Measurements from ENCODE around the gene MED15. TPM values are rescaled to one million over a fixed set of nuclear protein-coding genes. Genes with fewer than 3 reads are reported as not detected.
A peak's percentile ranks its signal among the peaks of the same experiment; 100 is the strongest.

The MED15 gene
- total RNA-seq, 2 experiments from 2014 or later: 93.3 to 97.4 TPM

- Mint-ChIP-seq H3K27me3 (no peaks in the 10 kb centered on the region), H3K36me3 (peaks cover 70% of the 10 kb centered on the region), H3K27ac (peak overlapping the region; percentile 72), H3K4me1 (ENCODE audit: low read depth) (peaks cover 81% of the 10 kb centered on the region), H3K9me3 (no peaks in the 10 kb centered on the region), H3K4me3 (no peak overlapping the region)
- intact Hi-C loops (cut with micrococcal nuclease): loop anchor here (2.0 kb wide), 1 partner anchor 18 kb away; no protein-coding TSS in a partner anchor
- DNase-seq: no peak
- ChIA-PET POLR2A (interaction anchor here (0.8 to 2.0 kb wide), 5 partner anchors 11 to 73 kb away, joined by 3 to 10 read pairs (median 3); partner anchors contain the start of genes KLHL22 and MED15), CTCF (interaction anchor here (0.8 to 11.7 kb wide), 6 partner anchors 15 to 150 kb away, joined by 3 to 292 read pairs (median 6); partner anchors contain the start of gene MED15)
Measured at GRCh38 chr22:20568502-20569058, 61.2 kb downstream of the MED15 start.

DNA sequence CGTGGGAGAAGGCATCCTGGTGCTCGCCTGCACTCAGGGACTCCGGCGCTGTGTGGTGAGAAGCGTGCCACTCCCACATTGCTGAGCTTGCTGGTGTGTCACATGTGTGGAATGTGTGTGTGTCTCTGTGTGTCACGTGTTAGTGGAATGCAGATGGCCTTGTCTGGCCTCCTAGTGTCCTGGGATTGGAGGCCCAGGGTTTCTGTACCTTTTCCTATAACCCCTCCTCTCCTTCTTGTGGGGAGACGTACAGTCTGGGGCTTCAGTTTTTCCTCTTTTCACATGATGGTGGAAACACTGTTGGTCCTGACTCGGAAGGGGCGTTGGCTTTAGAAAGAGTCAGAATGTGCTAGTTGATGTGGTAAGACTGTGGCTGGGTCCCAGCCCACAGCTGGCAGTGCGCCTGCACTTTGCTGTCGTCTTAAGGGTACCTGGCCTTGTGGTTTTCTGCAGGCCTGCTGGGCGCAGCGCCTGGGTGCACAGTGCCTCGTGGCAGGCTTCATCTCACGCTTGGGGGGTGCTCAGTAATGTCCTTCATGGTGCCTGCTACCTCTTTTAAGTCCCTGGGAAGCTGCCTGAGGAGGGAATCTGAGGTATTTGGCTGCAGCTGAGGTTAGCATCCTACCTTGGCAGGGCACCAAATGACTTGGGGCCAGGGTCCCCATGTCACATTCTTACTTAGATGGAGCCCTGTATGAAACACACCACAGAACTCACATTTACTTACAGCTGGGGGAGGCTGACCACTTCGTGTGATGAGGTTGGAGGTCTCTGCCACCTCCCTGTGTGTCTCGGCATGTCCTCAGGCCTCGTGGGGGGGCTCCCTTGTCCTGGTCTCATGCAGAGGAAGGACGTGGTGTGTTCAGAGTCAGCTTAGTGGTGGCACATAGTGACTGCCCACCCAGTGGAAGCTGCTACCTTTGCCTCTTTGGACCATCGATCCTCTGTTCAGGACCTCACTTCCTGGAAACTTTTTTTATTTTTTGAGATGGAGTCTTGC, 61.9 kb downstream of the MED15 start:
- Mint-ChIP-seq H3K27ac (peak overlapping the region; percentile 72), H3K4me1 (ENCODE audit: low read depth) (peaks cover 73% of the 10 kb centered on the region), H3K9me3 (no peaks in the 10 kb centered on the region), H3K4me3 (no peak overlapping the region), H3K36me3 (peaks cover 70% of the 10 kb centered on the region), H3K27me3 (no peaks in the 10 kb centered on the region)
- POLR2A ChIA-PET: interaction anchor here (0.7 to 2.0 kb wide), 5 partner anchors 12 to 62 kb away, joined by 3 to 10 read pairs (median 3); partner anchors contain the start of gene MED15
- intact Hi-C loops (cut with micrococcal nuclease): loop anchor here (2.0 kb wide), 2 partner anchors 19 to 151 kb away; no protein-coding TSS in a partner anchor
- CTCF ChIA-PET: interaction anchor here (0.7 to 11.7 kb wide), 7 partner anchors 11 to 151 kb away, joined by 3 to 292 read pairs (median 5); partner anchors contain the start of gene MED15
- peak; percentile 86 for DNase-seq

DNA sequence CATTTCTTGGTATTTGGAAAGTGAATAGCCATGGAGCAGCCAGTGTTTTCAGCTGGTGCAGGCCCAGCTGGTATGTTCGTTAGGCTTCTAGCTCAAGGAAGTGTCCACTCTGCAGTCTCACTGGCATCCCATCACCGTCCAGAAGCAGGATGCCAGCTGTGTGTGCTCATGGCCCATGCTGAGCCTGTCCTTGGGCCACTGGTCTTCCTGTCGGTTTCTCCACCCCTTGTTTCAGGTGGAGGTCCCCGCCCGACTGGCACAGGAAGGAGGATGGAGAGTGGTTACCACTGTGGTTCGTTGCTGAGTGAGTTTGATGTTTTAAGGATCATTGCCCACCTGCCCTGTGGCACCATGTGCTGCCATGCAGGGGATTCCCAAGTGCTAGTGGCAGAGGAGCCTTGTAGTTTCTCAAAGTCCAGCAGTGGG, 63.7 kb downstream of the MED15 start:
- Mint-ChIP-seq H3K9me3 (no peaks in the 10 kb centered on the region), H3K36me3 (peaks cover 69% of the 10 kb centered on the region), H3K4me1 (ENCODE audit: low read depth) (peaks cover 60% of the 10 kb centered on the region), H3K27ac (no peak overlapping the region), H3K27me3 (no peaks in the 10 kb centered on the region), H3K4me3 (no peak overlapping the region)
- intact Hi-C loops (cut with micrococcal nuclease): loop anchor here (2.0 kb wide), 1 partner anchor 152 kb away; no protein-coding TSS in a partner anchor
- ChIA-PET POLR2A (no interaction called here), CTCF (interaction anchor here (0.5 to 11.7 kb wide), 16 partner anchors 8 to 176 kb away, joined by 3 to 292 read pairs (median 5); partner anchors contain the start of gene MED15)
- DNase-seq: no peak

- POLR2A ChIA-PET: no interaction called here
- CTCF ChIA-PET: interaction anchor here (0.8 to 11.7 kb wide), 19 partner anchors 7 to 176 kb away, joined by 3 to 292 read pairs (median 5); partner anchors contain the start of gene MED15
- DNase-seq: peak; percentile 71
- Mint-ChIP-seq H3K36me3 (peaks cover 66% of the 10 kb centered on the region), H3K9me3 (no peaks in the 10 kb centered on the region), H3K27ac (no peak overlapping the region), H3K4me1 (ENCODE audit: low read depth) (peaks cover 55% of the 10 kb centered on the region), H3K27me3 (no peaks in the 10 kb centered on the region), H3K4me3 (no peak overlapping the region)
- intact Hi-C loops (cut with micrococcal nuclease): loop anchor here (2.0 kb wide), 1 partner anchor 153 kb away; no protein-coding TSS in a partner anchor
Measured at GRCh38 chr22:20571531-20572007, 64.2 kb downstream of the MED15 start.

DNA sequence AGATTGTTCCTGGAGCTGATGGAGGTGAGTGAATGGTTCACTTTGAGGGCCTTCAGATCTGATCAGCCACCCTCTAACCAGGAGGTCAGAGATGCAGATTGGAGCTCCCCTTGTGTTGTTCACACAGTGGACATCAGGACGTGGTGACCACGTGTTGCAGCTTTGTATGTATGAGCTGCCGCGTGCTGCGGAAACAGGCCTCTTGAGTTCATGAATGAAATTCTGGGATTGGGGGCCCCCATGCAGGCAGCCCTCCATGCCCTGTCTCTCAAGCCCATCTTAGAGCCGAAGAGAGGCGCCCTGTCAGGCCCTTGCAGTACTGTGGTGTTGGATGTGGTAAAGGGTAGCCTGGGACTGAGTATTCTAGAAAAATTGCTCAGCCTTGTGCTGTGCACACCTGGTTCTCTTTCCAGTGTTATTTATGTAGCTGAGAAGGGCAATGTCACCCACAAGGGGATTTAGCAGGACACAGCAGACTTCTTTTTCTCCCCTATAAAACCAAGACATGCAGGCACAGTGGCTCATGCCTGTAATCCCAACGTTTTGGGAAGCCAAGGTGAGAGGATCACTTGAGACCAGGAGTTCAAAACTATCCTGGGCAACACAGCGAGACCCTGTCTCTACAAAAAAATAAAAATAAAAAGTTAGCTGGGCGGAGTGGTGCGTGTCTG, 64.9 kb downstream of the MED15 start:
- no peak for DNase-seq
- H3K36me3 Mint-ChIP-seq: peaks cover 63% of the 10 kb centered on the region
- H3K27me3 Mint-ChIP-seq: no peaks in the 10 kb centered on the region
- no peaks in the 10 kb centered on the region for H3K9me3 Mint-ChIP-seq
- peaks cover 48% of the 10 kb centered on the region for H3K4me1 Mint-ChIP-seq (ENCODE audit: low read depth)
- H3K27ac Mint-ChIP-seq: no peak overlapping the region
- ChIA-PET POLR2A (no interaction called here), CTCF (interaction anchor here (0.9 to 11.7 kb wide), 14 partner anchors 8 to 154 kb away, joined by 3 to 292 read pairs (median 6); partner anchors contain the start of gene MED15)
- intact Hi-C loops (cut with micrococcal nuclease): no loop called here
- H3K4me3 Mint-ChIP-seq: no peak overlapping the region

DNA sequence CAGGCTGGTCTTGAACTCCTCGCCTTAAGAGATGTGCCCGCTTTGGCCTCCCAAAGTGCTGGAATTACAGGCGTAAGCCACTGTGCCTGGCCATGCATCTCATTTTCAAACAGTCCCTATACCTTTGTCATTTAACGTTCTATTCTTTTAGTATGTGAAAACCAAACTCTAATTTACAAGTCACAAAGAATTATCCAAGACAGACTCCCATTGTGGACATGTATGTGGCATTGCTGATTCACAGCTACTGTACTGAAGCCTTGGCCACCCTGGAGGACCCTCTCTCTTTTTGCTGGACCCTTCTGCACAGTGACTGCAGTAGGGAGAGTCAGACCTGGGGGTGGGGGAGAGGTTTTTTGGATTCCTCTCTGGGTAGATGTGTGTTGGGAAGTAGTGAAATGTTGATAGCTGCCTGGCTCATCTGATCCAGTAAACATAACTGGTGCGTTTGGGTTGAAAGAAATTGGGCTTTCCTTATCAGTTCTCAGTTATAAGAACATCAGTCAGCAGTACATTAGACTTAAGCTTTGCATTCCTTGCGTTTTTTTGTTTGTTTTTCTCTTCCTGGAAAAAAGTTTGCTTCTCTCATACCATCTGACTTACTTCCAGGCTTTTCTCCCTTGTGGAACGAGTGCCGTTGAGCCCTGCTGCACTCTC, 65.9 kb downstream of the MED15 start:
- no peak for DNase-seq
- Mint-ChIP-seq H3K27me3 (no peaks in the 10 kb centered on the region), H3K36me3 (peaks cover 54% of the 10 kb centered on the region), H3K27ac (no peak overlapping the region), H3K4me1 (ENCODE audit: low read depth) (peaks cover 38% of the 10 kb centered on the region), H3K4me3 (no peak overlapping the region), H3K9me3 (no peaks in the 10 kb centered on the region)
- intact Hi-C loops (cut with micrococcal nuclease): no loop called here
- CTCF ChIA-PET: interaction anchor here (1.7 to 11.7 kb wide), 3 partner anchors 9 to 19 kb away, joined by 8 to 292 read pairs (median 21); no protein-coding TSS in a partner anchor
- POLR2A ChIA-PET: interaction anchor here (1.7 kb wide), 1 partner anchor 66 kb away, joined by 4 read pairs; the partner anchor contains the start of gene MED15

- intact Hi-C loops (cut with micrococcal nuclease): no loop called here
- H3K4me1 Mint-ChIP-seq (ENCODE audit: low read depth): peaks cover 31% of the 10 kb centered on the region
- H3K27ac Mint-ChIP-seq: no peak overlapping the region
- H3K27me3 Mint-ChIP-seq: no peaks in the 10 kb centered on the region
- CTCF ChIA-PET: interaction anchor here (1.0 to 11.7 kb wide), 3 partner anchors 9 to 156 kb away, joined by 3 to 292 read pairs (median 21); no protein-coding TSS in a partner anchor
- POLR2A ChIA-PET: interaction anchor here (1.7 kb wide), 1 partner anchor 67 kb away, joined by 4 read pairs; the partner anchor contains the start of gene MED15
- H3K36me3 Mint-ChIP-seq: peaks cover 51% of the 10 kb centered on the region
- no peak for DNase-seq
- no peak overlapping the region for H3K4me3 Mint-ChIP-seq
- no peaks in the 10 kb centered on the region for H3K9me3 Mint-ChIP-seq
Measured at GRCh38 chr22:20573833-20574615, 66.6 kb downstream of the MED15 start.

DNA sequence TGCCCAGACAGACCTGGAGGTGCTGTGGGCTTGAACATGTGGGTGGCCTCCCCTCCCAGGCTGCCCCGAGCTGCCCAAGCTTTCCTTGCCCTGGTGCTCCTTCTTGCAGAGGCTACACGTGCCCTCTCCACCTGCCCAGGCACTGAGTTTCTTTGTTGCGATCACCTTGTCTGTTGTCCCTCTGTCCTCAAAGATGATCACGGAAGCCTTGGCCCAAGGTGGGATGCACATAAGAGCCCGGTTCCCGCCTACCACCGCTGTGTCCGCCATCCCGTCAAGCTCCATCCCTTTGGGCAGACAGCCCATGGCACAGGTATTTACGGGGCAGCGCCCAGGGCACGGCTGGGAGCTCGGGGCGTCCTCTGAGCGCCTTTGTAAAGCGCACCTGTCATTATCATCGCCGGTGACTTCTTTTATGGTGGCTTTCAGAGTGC, 67.5 kb downstream of the MED15 start:
- H3K4me1 Mint-ChIP-seq (ENCODE audit: low read depth): peaks cover 25% of the 10 kb centered on the region
- H3K4me3 Mint-ChIP-seq: no peak overlapping the region
- no peaks in the 10 kb centered on the region for H3K27me3 Mint-ChIP-seq
- ChIA-PET CTCF (interaction anchor here (0.5 to 4.4 kb wide), 3 partner anchors 10 to 157 kb away, joined by 3 to 21 read pairs (median 3); no protein-coding TSS in a partner anchor), POLR2A (interaction anchor here (1.7 kb wide), 1 partner anchor 67 kb away, joined by 4 read pairs; the partner anchor contains the start of gene MED15)
- no peak for DNase-seq
- intact Hi-C loops (cut with micrococcal nuclease): no loop called here
- no peak overlapping the region for H3K27ac Mint-ChIP-seq
- peaks cover 43% of the 10 kb centered on the region for H3K36me3 Mint-ChIP-seq
- H3K9me3 Mint-ChIP-seq: no peaks in the 10 kb centered on the region

DNA sequence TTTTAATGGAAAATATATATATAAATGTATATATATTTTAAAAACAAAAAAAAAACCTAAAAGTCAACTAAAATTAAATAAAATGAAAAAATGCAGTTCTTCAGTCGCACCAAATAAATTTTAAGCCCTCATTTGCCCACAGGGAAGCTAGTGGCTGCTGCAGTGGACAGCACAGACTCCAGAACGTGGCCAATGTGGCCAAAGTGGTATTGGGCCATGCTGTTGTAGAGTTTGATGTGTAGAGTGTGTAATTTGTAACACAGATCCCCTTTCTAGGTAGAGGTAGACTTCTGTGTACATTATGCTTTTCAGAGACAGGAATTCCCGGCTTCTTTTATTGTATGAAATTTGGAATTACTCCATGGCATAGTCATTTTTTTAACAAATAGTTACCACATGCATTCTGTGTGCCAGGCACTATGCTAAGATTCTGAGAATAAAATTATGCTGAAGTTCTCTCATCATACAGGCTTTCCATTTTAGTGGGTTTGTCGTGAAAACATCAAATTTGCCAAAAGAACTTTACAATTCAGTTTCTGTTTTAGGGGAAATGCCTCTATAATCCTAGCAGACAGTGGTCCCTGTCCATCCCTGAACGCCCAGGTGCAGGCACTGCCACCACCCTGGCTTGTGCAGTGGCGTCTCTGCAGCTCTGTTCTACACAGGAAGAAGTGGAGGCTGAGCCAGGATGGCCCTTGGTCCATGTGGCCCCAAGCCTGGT, 68.5 kb downstream of the MED15 start:
- no peak overlapping the region for H3K4me3 Mint-ChIP-seq
- ChIA-PET CTCF (interaction anchor here (0.6 to 4.4 kb wide), 2 partner anchors 11 to 102 kb away, joined by 3 to 21 read pairs; no protein-coding TSS in a partner anchor), POLR2A (no interaction called here)
- no peaks in the 10 kb centered on the region for H3K27me3 Mint-ChIP-seq
- H3K27ac Mint-ChIP-seq: no peak overlapping the region
- DNase-seq: no peak
- no peaks in the 10 kb centered on the region for H3K9me3 Mint-ChIP-seq
- peaks cover 46% of the 10 kb centered on the region for H3K36me3 Mint-ChIP-seq
- intact Hi-C loops (cut with micrococcal nuclease): no loop called here
- H3K4me1 Mint-ChIP-seq (ENCODE audit: low read depth): peaks cover 28% of the 10 kb centered on the region

All from activated CD4-positive, alpha-beta memory T cell treated with anti-CD3 and anti-CD28 coated beads for 36 hours (primary cell).